Stomach (tissue), 4 donors: Measurements from ENCODE around the gene OR1S1.

Source experiments
- POLR2A ChIP-seq, 4 donors: fragments of 450-650 bp; IDR thresholded peaks; one replicate each; pipeline ENCODE4 v1.6.1; 2016; ENCODE audit warnings: antibody characterized with exemption in 4 of 4, control low read depth in 2 of 4, mild to moderate bottlenecking in 1 of 4, moderate library complexity in 1 of 4
- TF ChIP-seq, protein P1 (sequence below), 7 experiments: fragments of 450-650 bp in 4 of 7; fragments of 200-600 bp in 3 of 7; sonication (generic) in 3 of 7; IDR thresholded peaks; one replicate each; pipeline ENCODE4 v1.5.1; 2016 to 2019; ENCODE audit warnings: antibody characterized with exemption in 7 of 7, control low read depth in 2 of 7, mild to moderate bottlenecking in 1 of 7

DNA sequence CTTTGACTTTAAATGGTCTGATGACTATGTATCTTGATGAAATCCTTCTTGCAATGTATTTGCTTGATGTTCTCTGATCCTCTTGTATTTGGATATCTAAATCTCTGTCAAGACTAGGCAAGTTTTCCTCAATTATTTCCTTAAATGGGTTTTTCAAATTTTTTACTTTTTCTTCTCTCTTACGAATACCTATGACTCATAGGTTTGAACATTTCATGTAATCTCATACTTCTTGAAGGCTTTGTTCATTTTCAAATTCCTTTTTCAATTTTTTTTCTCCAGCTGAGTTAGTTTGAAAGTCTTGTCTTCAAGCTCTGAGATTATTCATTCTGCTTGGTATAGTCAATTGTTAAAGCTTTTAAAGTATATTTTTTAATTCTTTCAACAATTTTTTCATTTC, 42.4 kb downstream of the OR1S1 start:
- TF ChIP-seq, protein P1, sequence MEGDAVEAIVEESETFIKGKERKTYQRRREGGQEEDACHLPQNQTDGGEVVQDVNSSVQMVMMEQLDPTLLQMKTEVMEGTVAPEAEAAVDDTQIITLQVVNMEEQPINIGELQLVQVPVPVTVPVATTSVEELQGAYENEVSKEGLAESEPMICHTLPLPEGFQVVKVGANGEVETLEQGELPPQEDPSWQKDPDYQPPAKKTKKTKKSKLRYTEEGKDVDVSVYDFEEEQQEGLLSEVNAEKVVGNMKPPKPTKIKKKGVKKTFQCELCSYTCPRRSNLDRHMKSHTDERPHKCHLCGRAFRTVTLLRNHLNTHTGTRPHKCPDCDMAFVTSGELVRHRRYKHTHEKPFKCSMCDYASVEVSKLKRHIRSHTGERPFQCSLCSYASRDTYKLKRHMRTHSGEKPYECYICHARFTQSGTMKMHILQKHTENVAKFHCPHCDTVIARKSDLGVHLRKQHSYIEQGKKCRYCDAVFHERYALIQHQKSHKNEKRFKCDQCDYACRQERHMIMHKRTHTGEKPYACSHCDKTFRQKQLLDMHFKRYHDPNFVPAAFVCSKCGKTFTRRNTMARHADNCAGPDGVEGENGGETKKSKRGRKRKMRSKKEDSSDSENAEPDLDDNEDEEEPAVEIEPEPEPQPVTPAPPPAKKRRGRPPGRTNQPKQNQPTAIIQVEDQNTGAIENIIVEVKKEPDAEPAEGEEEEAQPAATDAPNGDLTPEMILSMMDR (IDR thresholded peaks at IDR 0.05): no peak
- TF ChIP-seq POLR2A (IDR thresholded peaks at IDR 0.05): no peak
